Measurements from ENCODE around the gene U2AF2. TPM values are rescaled to one million over a fixed set of nuclear protein-coding genes. Genes with fewer than 3 reads are reported as not detected.

U2AF2 gene
- total RNA-seq, 2 experiments from 2014 or later: 204 to 213 TPM

GRCh38 chr19:55640043-55640576 lies 14.7 kb upstream of the U2AF2 start:
- peak; percentile 76 for DNase-seq
- Mint-ChIP-seq H3K27me3 (no peaks in the 10 kb centered on the region), H3K27ac (peak overlapping the region; percentile 85), H3K9me3 (peaks cover 2% of the 10 kb centered on the region), H3K4me1 (peaks cover 75% of the 10 kb centered on the region), H3K36me3 (ENCODE audit: low read depth) (peaks cover 30% of the 10 kb centered on the region), H3K4me3 (peak overlapping the region; percentile 72)
- POLR2A ChIA-PET: interaction anchor here (0.7 to 1.0 kb wide), 2 partner anchors 14 to 41 kb away, joined by 3 to 5 read pairs; partner anchors contain the start of gene FIZ1
- CTCF ChIA-PET: interaction anchor here (1.0 to 1.9 kb wide), 4 partner anchors 9 to 136 kb away, joined by 5 to 11 read pairs (median 8); partner anchors contain the start of gene ZNF784

- ChIA-PET POLR2A (interaction anchor here (1.0 kb wide), 1 partner anchor 41 kb away, joined by 5 read pairs; the partner anchor contains the start of gene FIZ1), CTCF (interaction anchor here (1.0 to 1.1 kb wide), 3 partner anchors 9 to 137 kb away, joined by 5 to 8 read pairs (median 7); no protein-coding TSS in a partner anchor)
- Mint-ChIP-seq H3K4me3 (peak within 1 kb of the TSS; percentile 86), H3K36me3 (ENCODE audit: low read depth) (peaks cover 29% of the 10 kb centered on the region), H3K27me3 (no peaks in the 10 kb centered on the region), H3K4me1 (peaks cover 73% of the 10 kb centered on the region), H3K9me3 (peaks cover 2% of the 10 kb centered on the region), H3K27ac (peak within 1 kb of the TSS; percentile 85)
- DNase-seq: peak; percentile 60
Measured at GRCh38 chr19:55640577-55641425, 14.0 kb upstream of the U2AF2 start, which contains the start of gene ZNF580. ZNF580 (plus strand) TSS chr19:55641002; CDS start chr19:55642509, 1,507 bp downstream.

- H3K4me3 Mint-ChIP-seq: peak overlapping the region; percentile 86
- peak; percentile 30 for DNase-seq
- H3K27ac Mint-ChIP-seq: peak overlapping the region; percentile 85
- H3K27me3 Mint-ChIP-seq: no peaks in the 10 kb centered on the region
- peaks cover 66% of the 10 kb centered on the region for H3K4me1 Mint-ChIP-seq
- POLR2A ChIA-PET: interaction anchor here (0.6 to 2.0 kb wide), 6 partner anchors 8 to 42 kb away, joined by 3 to 23 read pairs (median 7); partner anchors contain the start of genes FIZ1, U2AF2 and ZNF784
- H3K36me3 Mint-ChIP-seq (ENCODE audit: low read depth): peaks cover 21% of the 10 kb centered on the region
- peaks cover 2% of the 10 kb centered on the region for H3K9me3 Mint-ChIP-seq
- CTCF ChIA-PET: interaction anchor here (0.7 to 3.1 kb wide), 5 partner anchors 9 to 16 kb away, joined by 3 to 14 read pairs (median 4); no protein-coding TSS in a partner anchor
Measured at GRCh38 chr19:55641426-55642152, 13.2 kb upstream of the U2AF2 start.

- POLR2A ChIA-PET: interaction anchor here (0.6 to 2.5 kb wide), 8 partner anchors 8 to 43 kb away, joined by 3 to 23 read pairs (median 7); partner anchors contain the start of genes FIZ1, U2AF2 and ZNF784
- peaks cover 61% of the 10 kb centered on the region for H3K4me1 Mint-ChIP-seq
- peaks cover 26% of the 10 kb centered on the region for H3K36me3 Mint-ChIP-seq (ENCODE audit: low read depth)
Measured at GRCh38 chr19:55642153-55643002, 12.5 kb upstream of the U2AF2 start.

GRCh38 chr19:55643003-55643886 lies 11.6 kb upstream of the U2AF2 start, which contains the start of gene ZNF581:
ZNF581 (plus strand) TSS chr19:55643649; CDS start chr19:55644572, 923 bp downstream.
- no peaks in the 10 kb centered on the region for H3K9me3 Mint-ChIP-seq
- DNase-seq: peak; percentile 78
- peak within 1 kb of the TSS; percentile 94 for H3K27ac Mint-ChIP-seq
- peaks cover 21% of the 10 kb centered on the region for H3K36me3 Mint-ChIP-seq (ENCODE audit: low read depth)
- no peaks in the 10 kb centered on the region for H3K27me3 Mint-ChIP-seq
- ChIA-PET CTCF (interaction anchor here (1.0 to 3.1 kb wide), 6 partner anchors 10 to 167 kb away, joined by 3 to 14 read pairs (median 4); partner anchors contain the start of gene ZNF628), POLR2A (interaction anchor here (1.1 to 2.5 kb wide), 7 partner anchors 8 to 44 kb away, joined by 3 to 23 read pairs (median 10); partner anchors contain the start of genes FIZ1 and U2AF2)
- peak within 1 kb of the TSS; percentile 86 for H3K4me3 Mint-ChIP-seq
- peaks cover 56% of the 10 kb centered on the region for H3K4me1 Mint-ChIP-seq

More at GRCh38 chr19:55642153-55643002, 12.5 kb upstream of the U2AF2 start:
- Mint-ChIP-seq H3K9me3 (peaks cover 2% of the 10 kb centered on the region), H3K27ac (peak overlapping the region; percentile 94), H3K27me3 (no peaks in the 10 kb centered on the region), H3K4me3 (peak overlapping the region; percentile 86)
- CTCF ChIA-PET: interaction anchor here (0.7 to 3.1 kb wide), 7 partner anchors 10 to 166 kb away, joined by 3 to 14 read pairs (median 4); partner anchors contain the start of gene ZNF628
- DNase-seq: peak; percentile 26

- H3K27ac Mint-ChIP-seq: peak overlapping the region; percentile 94
- DNase-seq: no peak
- no peaks in the 10 kb centered on the region for H3K9me3 Mint-ChIP-seq
- peaks cover 21% of the 10 kb centered on the region for H3K36me3 Mint-ChIP-seq (ENCODE audit: low read depth)
- CTCF ChIA-PET: interaction anchor here (1.1 to 3.1 kb wide), 2 partner anchors 9 to 10 kb away, joined by 5 to 11 read pairs; no protein-coding TSS in a partner anchor
- POLR2A ChIA-PET: interaction anchor here (0.9 to 2.5 kb wide), 3 partner anchors 9 to 11 kb away, joined by 3 to 12 read pairs (median 5); no protein-coding TSS in a partner anchor
- H3K27me3 Mint-ChIP-seq: no peaks in the 10 kb centered on the region
- peak overlapping the region; percentile 86 for H3K4me3 Mint-ChIP-seq
- peaks cover 57% of the 10 kb centered on the region for H3K4me1 Mint-ChIP-seq
Measured at GRCh38 chr19:55643887-55644176, 11.0 kb upstream of the U2AF2 start.

- Mint-ChIP-seq H3K4me1 (peaks cover 53% of the 10 kb centered on the region), H3K36me3 (ENCODE audit: low read depth) (peaks cover 18% of the 10 kb centered on the region), H3K9me3 (no peaks in the 10 kb centered on the region), H3K27ac (peak overlapping the region; percentile 94), H3K27me3 (no peaks in the 10 kb centered on the region), H3K4me3 (peak overlapping the region; percentile 86)
- no peak for DNase-seq
- POLR2A ChIA-PET: interaction anchor here (0.9 to 2.5 kb wide), 4 partner anchors 8 to 11 kb away, joined by 3 to 12 read pairs (median 5); no protein-coding TSS in a partner anchor
- CTCF ChIA-PET: interaction anchor here (1.1 to 3.1 kb wide), 2 partner anchors 9 to 10 kb away, joined by 5 to 11 read pairs; no protein-coding TSS in a partner anchor
Measured at GRCh38 chr19:55644191-55644833, 10.5 kb upstream of the U2AF2 start.

- ChIA-PET POLR2A (interaction anchor here (0.9 to 2.5 kb wide), 4 partner anchors 9 to 12 kb away, joined by 3 to 12 read pairs (median 5); no protein-coding TSS in a partner anchor), CTCF (interaction anchor here (1.1 to 3.1 kb wide), 3 partner anchors 8 to 9 kb away, joined by 5 to 11 read pairs (median 6); no protein-coding TSS in a partner anchor)
- Mint-ChIP-seq H3K27ac (peak overlapping the region; percentile 94), H3K27me3 (no peaks in the 10 kb centered on the region), H3K36me3 (ENCODE audit: low read depth) (peaks cover 18% of the 10 kb centered on the region), H3K9me3 (no peaks in the 10 kb centered on the region), H3K4me3 (peak overlapping the region; percentile 86), H3K4me1 (peaks cover 51% of the 10 kb centered on the region)
- no peak for DNase-seq
Measured at GRCh38 chr19:55644842-55645511, 9.9 kb upstream of the U2AF2 start.

GRCh38 chr19:55645512-55645881 lies 9.3 kb upstream of the U2AF2 start:
- Mint-ChIP-seq H3K36me3 (ENCODE audit: low read depth) (peaks cover 18% of the 10 kb centered on the region), H3K4me1 (peaks cover 46% of the 10 kb centered on the region), H3K27ac (no peak overlapping the region), H3K9me3 (no peaks in the 10 kb centered on the region), H3K4me3 (no peak overlapping the region), H3K27me3 (no peaks in the 10 kb centered on the region)
- CTCF ChIA-PET: interaction anchor here (0.6 to 1.5 kb wide), 2 partner anchors 9 to 18 kb away, joined by 3 to 6 read pairs; no protein-coding TSS in a partner anchor
- POLR2A ChIA-PET: interaction anchor here (1.6 kb wide), 1 partner anchor 9 kb away, joined by 5 read pairs; no protein-coding TSS in a partner anchor
- no peak for DNase-seq

Measured in activated CD4-positive, alpha-beta memory T cell treated with anti-CD3 and anti-CD28 coated beads, Interleukin-2, amount 10 ng/mL, durations not matched to agents 7 days and 5 days (primary cell).